GM12892 (cell line): ENCODE results near the gene CHPT1.

ENCODE experiments used
- POLR2A ChIP-seq: IDR thresholded peaks from 2 replicates; pipeline ENCODE4 v1.6.1; 2011; ENCODE audit warnings: low read depth, low read length, control low read depth
- TAF1 ChIP-seq: IDR thresholded peaks from 2 replicates; pipeline ENCODE4 v1.6.1; 2011; ENCODE audit warnings: low read depth, mild to moderate bottlenecking, control low read depth, low read length, borderline replicate concordance

DNA sequence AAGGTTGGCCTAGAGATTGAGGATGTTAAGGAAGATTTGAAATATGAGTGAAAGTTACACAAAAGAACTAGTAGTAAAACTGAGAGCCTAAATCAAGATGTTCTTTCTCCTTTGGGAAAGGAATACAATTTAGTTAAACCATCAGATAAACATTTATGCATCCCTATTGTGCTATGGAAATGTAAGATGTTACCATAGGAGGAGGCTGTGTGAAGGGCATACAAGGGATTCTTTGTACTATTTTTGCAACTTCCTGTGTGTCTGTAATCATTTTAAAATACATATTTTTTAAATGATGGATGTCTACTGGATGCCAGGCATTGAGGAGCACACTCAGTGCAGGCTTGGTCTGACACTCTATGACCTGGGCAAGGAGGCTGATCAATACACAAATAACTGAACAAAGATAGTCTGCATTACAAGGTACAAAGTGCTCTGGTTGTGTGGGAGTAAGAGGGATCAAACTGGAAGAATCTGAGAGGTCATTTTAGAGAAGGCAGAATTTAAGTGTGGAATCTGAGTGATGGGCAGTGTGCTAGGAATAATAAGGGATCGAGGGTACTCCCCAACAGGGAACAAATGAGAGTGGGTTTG is 5.8 kb upstream of the CHPT1 start:
- no peak for TF ChIP-seq POLR2A
- no peak for TF ChIP-seq TAF1
